Lower leg skin (tissue), 3 donors: Measurements from ENCODE around the gene HDC.

ENCODE experiments used
- CTCF ChIP-seq, 3 donors: fragments of 450-650 bp; IDR thresholded peaks; one replicate each; pipeline ENCODE4 v1.5.1; 2016; ENCODE audit warnings: antibody characterized with exemption in 3 of 3, mild to moderate bottlenecking in 3 of 3, moderate library complexity in 2 of 3
- POLR2A ChIP-seq, 2 donors: fragments of 450-650 bp; IDR thresholded peaks; one replicate each; pipeline ENCODE4 v1.6.1; 2016 to 2017; ENCODE audit warnings: antibody characterized with exemption in 2 of 2, mild to moderate bottlenecking in 1 of 2, moderate library complexity in 1 of 2

DNA sequence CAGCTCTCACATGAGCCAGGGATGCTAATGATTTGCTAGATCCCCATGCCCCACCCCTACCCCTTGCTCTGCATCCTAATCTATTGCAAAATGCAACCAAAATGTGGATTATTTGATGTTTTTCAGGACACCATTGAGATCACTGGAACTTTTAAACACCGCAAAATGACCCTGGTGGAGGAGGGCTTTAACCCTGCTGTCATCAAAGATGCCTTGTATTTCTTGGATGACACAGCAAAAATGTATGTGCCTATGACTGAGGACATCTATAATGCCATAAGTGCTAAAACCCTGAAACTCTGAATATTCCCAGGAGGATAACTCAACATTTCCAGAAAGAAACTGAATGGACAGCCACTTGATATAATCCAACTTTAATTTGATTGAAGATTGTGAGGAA is 29.7 kb downstream of the HDC start:
- TF ChIP-seq POLR2A (IDR thresholded peaks at IDR 0.05), result no peak
- TF ChIP-seq CTCF (IDR thresholded peaks at IDR 0.05), result no peak
